DMS79 treated with DMSO at 0.1 percent for 48 hours (cell line): Measurements from ENCODE around the gene SPACA9.
A peak's percentile ranks its signal among the peaks of the same experiment; 100 is the strongest.

ENCODE experiments used
- DNase-seq: peaks from one replicate; lab custom pipeline; 2025; lab: John Stamatoyannopoulos, UW

The SPACA9 gene

DNA sequence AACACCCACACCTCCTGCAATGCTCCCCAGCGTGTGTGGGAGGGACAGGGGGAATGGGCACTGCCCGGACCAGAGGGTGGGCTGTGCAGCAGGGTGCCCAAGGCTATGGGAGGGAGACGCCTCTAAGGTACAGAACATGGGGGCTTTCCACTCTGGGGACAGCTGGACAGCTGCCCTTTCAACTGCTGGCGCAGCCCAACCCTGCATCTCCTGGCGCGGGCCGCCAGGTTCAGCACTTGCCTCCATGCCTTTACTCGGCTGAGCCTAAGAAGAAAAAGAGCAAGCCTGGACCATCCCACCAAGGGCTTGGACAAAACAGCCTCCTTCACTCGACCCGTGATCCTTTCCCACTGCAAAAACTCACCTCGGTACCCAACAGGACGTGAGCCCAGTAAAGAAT is 15.6 kb upstream of the SPACA9 start:
- DNase-seq = no peak

DNA sequence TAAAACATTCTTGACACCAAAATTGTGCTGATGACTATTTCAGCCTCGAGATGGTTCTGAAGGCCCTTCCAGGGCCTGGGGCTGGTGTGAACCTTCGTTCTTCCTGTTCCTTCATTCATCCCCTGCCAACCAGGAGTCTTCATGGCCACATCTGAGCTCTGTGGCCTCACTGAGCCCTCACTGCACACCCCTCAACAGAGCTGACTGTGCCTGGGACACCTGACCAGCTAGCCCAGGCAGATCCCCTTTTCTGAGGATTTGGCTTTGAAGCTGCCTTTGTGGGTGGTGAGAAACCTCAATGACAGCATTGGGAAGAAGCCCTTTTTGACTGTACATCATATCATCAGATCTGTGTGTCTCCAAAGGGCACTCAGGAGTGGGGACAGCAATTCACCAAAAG is 14.4 kb upstream of the SPACA9 start:
- no peak for DNase-seq

GRCh38 chr9:132864691-132865090 is 14.0 kb upstream of the SPACA9 start:
- DNase-seq = no peak

GRCh38 chr9:132866898-132867297 is 11.8 kb upstream of the SPACA9 start:
- DNase-seq = no peak

GRCh38 chr9:132869266-132869665 is 9.4 kb upstream of the SPACA9 start:
- DNase-seq = no peak

GRCh38 chr9:132873403-132873802 is 5.3 kb upstream of the SPACA9 start:
- no peak for DNase-seq

GRCh38 chr9:132875159-132875558 is 3.5 kb upstream of the SPACA9 start:
- no peak for DNase-seq

DNA sequence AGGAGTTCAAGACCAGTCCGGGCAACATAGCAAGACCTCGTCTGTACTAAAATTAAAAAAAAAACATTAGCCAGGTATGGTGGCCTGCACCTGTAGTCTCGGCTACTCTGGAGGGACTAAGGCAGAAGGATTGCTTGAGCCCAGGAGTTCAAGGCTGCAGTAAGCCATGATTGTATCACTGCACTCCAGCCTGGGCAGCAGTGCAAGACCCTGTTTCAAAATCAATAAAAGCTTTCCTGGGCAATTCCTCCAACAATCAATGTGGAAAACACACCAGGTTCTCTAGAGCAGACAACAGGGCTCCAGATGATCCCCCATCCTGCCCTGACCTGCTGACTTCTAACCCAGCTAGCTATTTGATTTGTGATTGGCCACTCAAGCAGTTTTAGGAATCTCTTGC is 1.8 kb upstream of the SPACA9 start:
- no peak for DNase-seq

DNA sequence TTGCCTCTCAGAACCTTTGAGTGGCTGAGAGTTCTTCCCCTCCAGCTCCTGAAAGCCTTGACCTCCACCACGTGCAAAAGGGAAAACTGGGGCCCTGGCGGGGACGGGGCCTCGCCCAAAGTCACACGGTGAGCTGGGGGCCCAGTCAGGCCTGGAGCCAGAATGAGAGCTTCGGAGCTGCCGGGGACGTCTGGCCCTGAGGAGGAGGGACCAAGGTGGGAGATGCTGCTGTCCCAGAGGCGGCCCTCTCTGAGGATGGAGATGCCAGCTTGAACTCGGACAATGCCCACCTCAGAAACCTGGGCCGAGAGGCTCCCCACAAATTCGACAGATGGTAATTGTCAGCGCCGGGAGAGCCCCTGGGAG is 1.3 kb upstream of the SPACA9 start:
- no peak for DNase-seq

- DNase-seq = peak; percentile 61
Observed at GRCh38 chr9:132877824-132878694, 639 bp upstream of the SPACA9 start, which contains the start of gene AK8. TSS of gene AK8 (minus strand) at chr9:132878284. CDS start at chr9:132878255, 29 bp downstream.

GRCh38 chr9:132879457-132880323 is 992 bp downstream of the SPACA9 start:
- no peak for DNase-seq

GRCh38 chr9:132880324-132880661 is 1.6 kb downstream of the SPACA9 start:
- no peak for DNase-seq

DNA sequence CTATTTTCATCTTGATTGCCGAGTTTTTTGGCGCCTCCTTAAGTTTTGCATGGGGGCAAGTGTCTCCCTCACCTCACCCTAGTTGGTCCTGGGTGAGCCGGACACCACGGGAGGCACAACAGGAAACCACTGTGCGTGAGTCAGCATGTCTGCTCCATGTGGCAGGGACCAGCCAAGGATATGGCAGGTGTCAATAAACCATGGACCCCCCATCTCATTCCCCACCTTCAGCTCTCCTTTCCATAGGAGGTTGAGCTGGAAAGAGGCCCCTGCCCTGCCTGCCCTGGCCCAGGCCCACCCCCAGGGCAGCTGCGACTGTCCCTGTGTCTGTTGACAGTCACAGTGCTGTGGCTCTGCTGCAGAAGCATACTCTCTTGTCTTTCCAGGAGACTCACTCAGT is 3.1 kb downstream of the SPACA9 start:
- no peak for DNase-seq

DNA sequence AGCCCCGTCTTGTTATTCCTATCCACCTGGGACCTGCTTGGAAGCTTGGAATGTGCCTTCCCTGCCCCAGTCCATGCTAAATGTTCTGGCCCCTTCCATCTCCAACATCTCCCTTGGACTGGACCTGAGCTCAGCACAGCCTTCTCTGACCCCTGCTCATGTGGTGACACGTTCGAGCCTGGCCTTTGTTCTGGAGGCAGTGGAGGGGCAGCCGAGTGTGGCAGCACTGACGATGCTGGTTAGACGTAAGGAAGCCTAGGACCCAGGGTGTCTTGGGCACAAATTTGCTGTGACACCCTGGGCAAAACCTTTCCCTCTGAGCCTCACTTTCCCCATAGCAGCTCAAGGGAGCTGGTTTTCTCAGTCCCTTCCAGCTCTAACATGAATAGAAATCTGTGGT is 3.9 kb downstream of the SPACA9 start:
- no peak for DNase-seq

DNA sequence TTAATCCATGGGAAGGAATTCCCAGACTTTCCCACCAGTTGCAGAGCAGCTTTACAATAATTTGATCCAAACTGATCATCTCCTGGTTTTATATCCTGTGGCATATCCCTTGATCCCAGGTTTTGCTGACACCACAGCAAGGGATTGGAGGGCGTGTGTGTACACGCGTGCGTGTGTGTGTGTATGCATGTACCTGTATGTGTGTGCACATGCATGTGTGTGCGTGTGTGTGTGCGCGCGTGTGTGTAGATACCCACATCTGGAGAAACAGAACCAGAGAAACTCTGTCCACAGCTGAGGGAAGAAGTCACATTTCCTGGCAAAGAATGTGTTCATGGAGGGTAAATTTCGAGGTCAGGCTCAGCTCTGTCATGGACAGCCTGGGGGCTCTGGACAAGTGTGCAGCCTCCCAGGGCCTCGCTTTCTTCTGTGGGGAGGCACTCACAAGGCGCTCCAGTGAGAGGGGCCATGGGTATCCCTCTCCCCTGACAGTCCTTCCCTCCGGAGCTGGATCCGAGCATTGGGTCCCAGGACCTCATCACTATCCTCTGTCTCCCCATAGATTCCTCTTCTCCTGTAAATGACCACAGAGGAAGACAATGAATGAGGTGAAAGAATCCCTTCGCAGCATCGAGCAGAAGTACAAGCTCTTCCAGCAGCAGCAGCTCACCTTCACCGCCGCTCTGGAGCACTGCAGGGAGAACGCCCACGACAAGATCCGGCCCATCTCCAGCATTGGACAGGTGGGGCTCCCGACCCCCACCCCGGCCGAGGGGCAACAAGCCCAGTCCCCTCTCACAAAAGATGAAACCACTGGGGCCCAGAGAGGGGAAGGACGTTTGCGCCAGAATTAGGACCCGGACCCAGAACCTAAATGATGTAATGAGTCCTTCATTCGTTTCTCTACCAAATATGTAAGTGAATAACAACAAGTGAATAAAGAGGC is 4.9 kb downstream of the SPACA9 start:
- no peak for DNase-seq

- peak; percentile 40 for DNase-seq
Observed at GRCh38 chr9:132885720-132886333, 7.1 kb downstream of the SPACA9 start.

DNA sequence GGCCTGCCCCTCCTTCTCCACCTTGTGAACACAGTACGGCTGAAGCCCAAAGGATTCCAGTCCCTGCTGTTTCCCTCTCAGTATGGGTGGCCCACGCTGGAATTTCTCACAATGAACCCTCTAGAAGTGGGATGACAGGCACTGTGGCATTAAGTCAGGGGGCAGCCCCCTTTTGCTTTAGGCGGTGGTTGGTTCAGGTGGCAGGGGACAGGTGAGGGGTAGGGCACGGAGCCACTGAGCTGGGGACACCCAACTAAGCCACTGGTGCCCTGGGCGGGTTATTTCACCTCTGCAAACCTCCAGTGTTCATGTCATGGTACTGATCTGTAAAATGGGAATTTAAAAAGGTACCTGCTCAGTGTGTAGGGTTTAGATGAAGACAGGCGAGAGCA is 7.6 kb downstream of the SPACA9 start:
- no peak for DNase-seq

- no peak for DNase-seq
Observed at GRCh38 chr9:132887181-132888120, 8.8 kb downstream of the SPACA9 start.

GRCh38 chr9:132888151-132888550 is 9.5 kb downstream of the SPACA9 start:
- DNase-seq = no peak

- DNase-seq = peak; percentile 10
Observed at GRCh38 chr9:132892400-132892799, 13.7 kb downstream of the SPACA9 start.
